Omental fat pad (tissue), 4 donors: ENCODE results near the gene DCST1. TPM values are rescaled to one million over a fixed set of nuclear protein-coding genes. Genes with fewer than 3 reads are reported as not detected.

Experiments used
- ATAC-seq: fragments of 150-250 bp; one replicate; pipeline ENCODE4 v1.9.1; 2016; ENCODE audit warnings: mild to moderate bottlenecking, moderate library complexity; ENCODE audit not compliant: low FRiP score
- DNase-seq: peaks from one replicate; pipeline ENCODE4 v3.0.0-alpha.2; 2019; ENCODE audit warnings: low spot score
- total RNA-seq, 4 donors: library from RNA; depleted of rRNA; stranded (reverse); fragments of >200 nt; gene quantifications; one replicate each; pipeline ENCODE4 v1.1.0, GENCODE V29; 2016
- TF ChIP-seq, protein P1 (sequence below), 3 donors: fragments of 450-650 bp; IDR thresholded peaks; one replicate each; pipeline ENCODE4 v1.5.1; 2016 to 2017; ENCODE audit warnings: antibody characterized with exemption in 3 of 3, mild to moderate bottlenecking in 3 of 3, moderate library complexity in 2 of 3

Gene DCST1
- total RNA-seq, 4 donors from 2014 or later = not detected

DNA sequence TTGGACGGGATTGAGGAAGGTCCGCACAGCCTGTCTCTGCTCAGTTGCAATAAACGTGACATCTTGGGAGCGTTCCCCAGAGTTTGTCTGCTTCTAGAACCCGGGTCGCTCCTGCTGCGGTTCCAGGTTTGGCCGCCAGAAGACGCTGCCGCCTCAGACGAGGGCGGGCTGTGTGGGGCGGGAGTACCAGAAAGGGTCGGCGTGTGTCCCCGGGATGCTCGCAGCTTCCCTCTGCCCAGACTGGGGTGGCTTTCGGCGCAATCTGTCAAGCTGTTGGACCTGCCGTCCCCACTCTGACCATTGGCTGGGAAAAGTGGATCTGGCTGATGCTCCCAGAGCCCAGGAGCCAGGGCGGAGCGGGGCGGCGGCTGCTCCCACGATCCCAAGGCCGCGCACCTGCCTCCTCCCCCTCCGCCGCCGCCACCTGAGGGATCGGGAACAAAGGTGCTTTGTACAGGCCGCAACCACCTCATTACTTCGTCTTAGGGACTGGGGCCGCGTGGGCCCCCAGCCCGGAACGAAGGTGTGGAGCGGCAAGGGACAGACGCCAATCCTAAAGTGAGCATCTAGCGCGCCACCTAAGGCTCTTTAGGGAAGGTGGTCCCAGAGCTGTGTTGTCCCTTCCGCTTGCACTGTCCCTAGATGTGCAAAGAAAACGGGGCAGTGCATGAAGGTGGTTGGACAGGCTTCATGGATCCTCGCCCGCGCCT lies 29.2 kb downstream of the DCST1 start:
- TF ChIP-seq, protein P1, sequence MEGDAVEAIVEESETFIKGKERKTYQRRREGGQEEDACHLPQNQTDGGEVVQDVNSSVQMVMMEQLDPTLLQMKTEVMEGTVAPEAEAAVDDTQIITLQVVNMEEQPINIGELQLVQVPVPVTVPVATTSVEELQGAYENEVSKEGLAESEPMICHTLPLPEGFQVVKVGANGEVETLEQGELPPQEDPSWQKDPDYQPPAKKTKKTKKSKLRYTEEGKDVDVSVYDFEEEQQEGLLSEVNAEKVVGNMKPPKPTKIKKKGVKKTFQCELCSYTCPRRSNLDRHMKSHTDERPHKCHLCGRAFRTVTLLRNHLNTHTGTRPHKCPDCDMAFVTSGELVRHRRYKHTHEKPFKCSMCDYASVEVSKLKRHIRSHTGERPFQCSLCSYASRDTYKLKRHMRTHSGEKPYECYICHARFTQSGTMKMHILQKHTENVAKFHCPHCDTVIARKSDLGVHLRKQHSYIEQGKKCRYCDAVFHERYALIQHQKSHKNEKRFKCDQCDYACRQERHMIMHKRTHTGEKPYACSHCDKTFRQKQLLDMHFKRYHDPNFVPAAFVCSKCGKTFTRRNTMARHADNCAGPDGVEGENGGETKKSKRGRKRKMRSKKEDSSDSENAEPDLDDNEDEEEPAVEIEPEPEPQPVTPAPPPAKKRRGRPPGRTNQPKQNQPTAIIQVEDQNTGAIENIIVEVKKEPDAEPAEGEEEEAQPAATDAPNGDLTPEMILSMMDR (IDR thresholded peaks at IDR 0.05) = no peak
- no peak for ATAC-seq
- DNase-seq = no peak

DNA sequence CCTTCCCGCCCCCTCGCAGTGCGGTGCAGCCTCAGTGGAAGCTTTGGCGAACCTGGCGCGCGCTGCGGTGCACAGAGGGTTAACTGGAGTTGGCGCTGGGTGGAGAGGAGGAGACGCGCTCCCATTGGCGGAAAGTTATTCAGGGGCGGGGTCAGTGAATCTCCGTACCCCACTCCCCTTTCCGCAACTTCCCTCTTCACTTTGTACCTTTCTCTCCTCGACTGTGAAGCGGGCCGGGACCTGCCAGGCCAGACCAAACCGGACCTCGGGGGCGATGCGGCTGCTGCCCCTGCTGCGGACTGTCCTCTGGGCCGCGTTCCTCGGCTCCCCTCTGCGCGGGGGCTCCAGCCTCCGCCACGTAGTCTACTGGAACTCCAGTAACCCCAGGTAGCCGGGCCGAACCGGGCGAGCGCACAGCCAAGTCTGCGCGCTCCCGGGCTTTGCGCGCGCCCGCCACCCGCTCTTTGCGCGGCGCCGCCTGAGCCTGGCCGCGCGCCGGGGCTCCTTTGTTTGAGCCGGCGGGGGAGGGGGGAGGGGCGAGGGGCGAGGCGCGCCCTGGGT lies 30.0 kb downstream of the DCST1 start, which contains the start of gene EFNA4:
Gene EFNA4, plus strand, starts transcription at position 191 of the 561 bp plus-strand sequence. Its CDS starts 84 bp downstream, at position 275.
- DNase-seq = no peak

DNA sequence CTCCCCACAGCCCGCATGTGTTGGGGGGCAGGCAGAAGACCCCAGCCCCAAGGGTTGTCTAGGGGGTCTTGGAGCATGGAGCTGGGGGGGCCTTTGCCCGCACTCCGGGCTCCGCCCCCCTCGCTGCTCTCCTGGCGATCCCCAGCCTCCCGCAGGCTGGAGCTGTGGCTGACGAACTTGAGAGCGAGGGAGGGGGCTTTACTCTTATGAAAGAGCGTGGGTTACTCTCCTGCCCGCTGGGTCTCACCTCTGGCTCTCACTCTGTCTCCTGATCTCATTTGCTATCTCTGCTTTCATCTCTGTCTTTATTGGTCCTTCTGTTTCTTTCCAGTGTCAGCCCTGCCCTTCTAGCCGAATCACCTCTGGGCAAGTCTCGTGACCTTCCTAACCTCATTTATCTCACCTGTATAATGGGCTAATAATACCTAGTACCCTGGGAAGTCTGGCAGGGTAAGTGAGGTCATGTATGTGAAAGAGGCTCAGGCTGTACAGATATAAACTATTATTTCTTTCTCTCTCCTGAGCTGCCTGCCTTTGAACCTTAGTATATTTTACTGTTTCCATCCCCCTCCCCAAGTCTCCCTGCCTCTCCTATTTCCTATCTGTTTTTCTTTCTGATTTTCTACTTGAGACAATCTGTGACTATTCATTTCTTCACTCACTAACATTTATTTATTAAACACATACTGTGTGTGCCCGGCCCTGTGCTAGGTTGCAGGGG lies 30.6 kb downstream of the DCST1 start:
- TF ChIP-seq, protein P1 (IDR thresholded peaks at IDR 0.05) = no peak
- ATAC-seq (peak; percentile 22), DNase-seq (no peak)

More for the DNA sequence above, 30.0 kb downstream of the DCST1 start, which contains the start of gene EFNA4:
- TF ChIP-seq, protein P1 (IDR thresholded peaks at IDR 0.05) = no peak
- peak; percentile 84 for ATAC-seq

DNA sequence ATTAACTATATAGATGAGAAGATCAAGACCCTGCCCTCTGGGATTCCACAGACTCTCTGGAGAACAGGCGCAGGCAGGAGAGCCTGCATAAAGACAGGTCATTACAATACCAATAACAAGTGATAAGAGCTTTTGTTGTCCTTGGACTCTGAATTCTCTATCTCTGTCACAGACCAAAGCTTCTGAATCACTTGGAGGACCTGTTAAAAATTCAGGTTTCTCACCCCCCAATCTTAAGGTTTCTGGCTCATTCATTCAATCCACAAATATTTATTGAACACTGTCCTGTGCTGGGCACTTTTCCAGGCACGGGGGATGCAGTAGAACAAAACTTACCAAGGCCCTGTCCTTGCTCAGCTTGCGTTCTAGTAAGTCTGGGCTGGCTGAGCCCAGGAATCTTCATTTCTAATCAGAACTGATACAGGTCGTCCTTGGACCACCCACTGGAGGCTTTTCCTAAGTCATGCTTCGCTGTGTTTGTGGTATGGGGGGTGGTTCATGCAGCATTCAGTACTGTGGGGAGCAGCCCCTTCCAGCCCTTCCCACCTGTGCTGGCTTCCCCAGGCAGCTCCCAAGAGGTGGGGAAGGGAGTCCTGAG lies 31.3 kb downstream of the DCST1 start:
- TF ChIP-seq, protein P1 (IDR thresholded peaks at IDR 0.05) = no peak
- DNase-seq = no peak
- no peak for ATAC-seq

DNA sequence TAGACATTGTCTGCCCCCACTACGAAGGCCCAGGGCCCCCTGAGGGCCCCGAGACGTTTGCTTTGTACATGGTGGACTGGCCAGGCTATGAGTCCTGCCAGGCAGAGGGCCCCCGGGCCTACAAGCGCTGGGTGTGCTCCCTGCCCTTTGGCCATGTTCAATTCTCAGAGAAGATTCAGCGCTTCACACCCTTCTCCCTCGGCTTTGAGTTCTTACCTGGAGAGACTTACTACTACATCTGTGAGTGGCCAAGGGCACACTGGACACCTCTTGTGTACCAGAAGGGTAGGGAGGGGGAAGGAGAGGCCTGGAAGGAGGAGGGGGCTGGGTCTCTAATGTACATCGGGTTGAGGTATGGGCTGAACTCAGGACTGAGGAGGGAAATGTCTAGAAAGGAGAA lies 33.2 kb downstream of the DCST1 start:
- ATAC-seq (no peak), DNase-seq (no peak)
- TF ChIP-seq, protein P1 (IDR thresholded peaks at IDR 0.05) = no peak

DNA sequence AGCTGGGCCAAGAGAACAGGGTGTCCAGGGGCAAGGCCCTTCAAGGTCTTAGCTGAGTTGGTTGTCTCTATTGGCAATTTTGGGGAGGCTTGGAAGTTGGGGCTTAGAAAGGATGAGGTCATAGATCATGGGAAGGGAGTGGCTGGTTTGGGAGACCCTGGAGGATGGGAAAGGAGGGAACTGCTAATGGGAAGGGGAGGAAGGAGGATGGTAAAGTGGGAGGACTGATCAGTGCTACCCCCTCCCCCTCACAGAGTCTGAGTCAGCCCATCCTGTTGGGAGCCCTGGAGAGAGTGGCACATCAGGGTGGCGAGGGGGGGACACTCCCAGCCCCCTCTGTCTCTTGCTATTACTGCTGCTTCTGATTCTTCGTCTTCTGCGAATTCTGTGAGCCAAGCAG lies 35.0 kb downstream of the DCST1 start:
- no peak for ATAC-seq
- TF ChIP-seq, protein P1 (IDR thresholded peaks at IDR 0.05) = no peak
- no peak for DNase-seq
